Neural cell (in vitro differentiated cells): ENCODE results near the gene OAT.

Experiments used
- CTCF ChIP-seq: fragments of 450-650 bp; IDR thresholded peaks from 2 replicates; pipeline ENCODE4 v1.5.1; 2014; ENCODE audit warnings: antibody characterized with exemption, mild to moderate bottlenecking, moderate library complexity; ENCODE audit not compliant: poor library complexity, severe bottlenecking
- EZH2 ChIP-seq: fragments of 200-600, 300-800 bp; shearing (Covaris generic), sonication (generic); IDR thresholded peaks from 2 replicates; pipeline ENCODE4 v1.6.1; 2014; ENCODE audit warnings: antibody characterized with exemption, low read length, borderline replicate concordance, mild to moderate bottlenecking; ENCODE audit not compliant: insufficient read depth, poor library complexity, severe bottlenecking
- POLR2AphosphoS5 ChIP-seq: IDR thresholded peaks from 2 replicates; pipeline ENCODE4 v1.6.1; 2012

- TF ChIP-seq CTCF (no peak), EZH2 (peak; percentile 13), POLR2AphosphoS5 (no peak)
Measured at GRCh38 chr10:124447751-124448466, 29.2 kb upstream of the OAT start.
